Right ventricle myocardium inferior (tissue), 1 donor: Measurements from ENCODE around the gene GALNT2. TPM values are rescaled to one million over a fixed set of nuclear protein-coding genes. Genes with fewer than 3 reads are reported as not detected.
A peak's percentile ranks its signal among the peaks of the same experiment; 100 is the strongest.

Source experiments
- ATAC-seq: fragments of 200-7000 bp; cut with Tn5 transposase; one replicate; pipeline ENCODE4 v1.9.1; 2020; ENCODE audit warnings: mild to moderate bottlenecking, moderate library complexity
- DNase-seq: peaks from one replicate; pipeline ENCODE4 v3.0.0; 2021; ENCODE audit errors: missing footprints
- intact Hi-C: fragments of 100-400 bp; cut with DNase I; formaldehyde crosslinking; loops from one replicate; pipeline ENCODE4 v1.11.0; 2022
- total RNA-seq: library from RNA; stranded (reverse); fragmentation: NEBNext Ultra II Directional; extraction: Animal tissue kit (Norgen Biotek cat#: 25700); gene quantifications from one replicate; pipeline ENCODE4 v1.2.1, GENCODE V29; 2021
- donor health status: DM: no; HTN: yes; CAD: no; lungs with severe emphysema.

The GALNT2 gene
- total RNA-seq, 1 donor from 2014 or later, result 29.2 TPM

- intact Hi-C loops, result no loop called here
- ATAC-seq (no peak), DNase-seq (no peak)
These were observed 139.9 kb downstream of the GALNT2 start for GRCh38 chr1:230206976-230207375.

- ATAC-seq (no peak), DNase-seq (no peak)
- intact Hi-C loops, result no loop called here
These were observed 140.6 kb downstream of the GALNT2 start for GRCh38 chr1:230207598-230207997.

- ATAC-seq (peak; percentile 53), DNase-seq (no peak)
- intact Hi-C loops, result no loop called here
These were observed 141.7 kb downstream of the GALNT2 start for GRCh38 chr1:230208619-230209261.

- ATAC-seq, result no peak
- DNase-seq, result no peak
- intact Hi-C loops, result no loop called here
These were observed 143.4 kb downstream of the GALNT2 start for GRCh38 chr1:230210326-230210980.

GRCh38 chr1:230210981-230211336, 143.9 kb downstream of the GALNT2 start:
- peak; percentile 40 for ATAC-seq
- intact Hi-C loops, result no loop called here
- peak; percentile 81 for DNase-seq

GRCh38 chr1:230211436-230212145, 144.6 kb downstream of the GALNT2 start:
- DNase-seq, result no peak
- intact Hi-C loops, result no loop called here
- no peak for ATAC-seq

GRCh38 chr1:230212405-230212936, 145.4 kb downstream of the GALNT2 start:
- DNase-seq, result no peak
- ATAC-seq, result no peak
- intact Hi-C loops, result no loop called here

- ATAC-seq, result peak; percentile 90
- intact Hi-C loops, result loop anchor here (5.0 kb wide), 2 partner anchors 148 to 553 kb away; partner anchors contain the start of gene GALNT2
- DNase-seq, result peak; percentile 69
These were observed 148.0 kb downstream of the GALNT2 start for GRCh38 chr1:230215031-230215430.

- DNase-seq (no peak), ATAC-seq (no peak)
- intact Hi-C loops, result loop anchor here (5.0 kb wide), 2 partner anchors 148 to 553 kb away; partner anchors contain the start of gene GALNT2
These were observed 148.5 kb downstream of the GALNT2 start for GRCh38 chr1:230215529-230215928.

- no peak for ATAC-seq
- intact Hi-C loops, result loop anchor here (5.0 kb wide), 2 partner anchors 150 to 555 kb away; partner anchors contain the start of gene GALNT2
- no peak for DNase-seq
These were observed 149.9 kb downstream of the GALNT2 start for GRCh38 chr1:230216896-230217295.

- ATAC-seq, result no peak
- no peak for DNase-seq
- intact Hi-C loops, result loop anchor here (5.0 kb wide), 2 partner anchors 151 to 556 kb away; partner anchors contain the start of gene GALNT2
These were observed 151.6 kb downstream of the GALNT2 start for GRCh38 chr1:230218667-230219066.

- ATAC-seq, result no peak
- intact Hi-C loops, result loop anchor here (5.0 kb wide), 2 partner anchors 152 to 557 kb away; partner anchors contain the start of gene GALNT2
- no peak for DNase-seq
These were observed 152.4 kb downstream of the GALNT2 start for GRCh38 chr1:230219174-230220067.

- ATAC-seq (no peak), DNase-seq (no peak)
- intact Hi-C loops, result no loop called here
These were observed 153.4 kb downstream of the GALNT2 start for GRCh38 chr1:230220478-230220877.

GRCh38 chr1:230220907-230221306, 153.9 kb downstream of the GALNT2 start:
- DNase-seq, result no peak
- no peak for ATAC-seq
- intact Hi-C loops, result no loop called here

GRCh38 chr1:230222678-230223077, 155.6 kb downstream of the GALNT2 start:
- ATAC-seq (no peak), DNase-seq (no peak)
- intact Hi-C loops, result no loop called here

- no peak for ATAC-seq
These were observed 157.3 kb downstream of the GALNT2 start for GRCh38 chr1:230224101-230224960.

GRCh38 chr1:230226007-230226800, 159.2 kb downstream of the GALNT2 start:
- ATAC-seq, result no peak
- no peak for DNase-seq
- intact Hi-C loops, result loop anchor here (5.0 kb wide), 1 partner anchor 41 kb away; no protein-coding TSS in a partner anchor

More at GRCh38 chr1:230224101-230224960, 157.3 kb downstream of the GALNT2 start:
- DNase-seq, result no peak
- intact Hi-C loops, result no loop called here
